Anterior cingulate cortex (tissue), 58 donors: ENCODE measurements around the gene RHEX.
A peak's percentile ranks its signal among the peaks of the same experiment; 100 is the strongest.

Experiments
- DNase-seq, 58 donors: peaks; one replicate each; lab custom pipeline; 2025; lab: John Stamatoyannopoulos, UW

RHEX gene

GRCh38 chr1:206112600-206113301 is 59.8 kb downstream of the RHEX start:
- DNase-seq: no peak

- no peak for DNase-seq
Measured at GRCh38 chr1:206114692-206115640, 62.0 kb downstream of the RHEX start.

GRCh38 chr1:206115791-206116190 is 62.8 kb downstream of the RHEX start:
- DNase-seq: no peak

GRCh38 chr1:206116191-206116872 is 63.4 kb downstream of the RHEX start:
- DNase-seq: no peak

- no peak for DNase-seq
Measured at GRCh38 chr1:206116873-206117150, 63.8 kb downstream of the RHEX start.

- peak in 12 of 58 donors; percentile 4 to 43 (median 16) for DNase-seq
Measured at GRCh38 chr1:206117151-206117948, 64.4 kb downstream of the RHEX start, which contains the start of gene AVPR1B. Gene AVPR1B (minus strand): TSS chr1:206117388. CDS start chr1:206116890, 498 bp downstream.

- no peak for DNase-seq
Measured at GRCh38 chr1:206120406-206120805, 67.4 kb downstream of the RHEX start.

GRCh38 chr1:206121269-206121668 is 68.3 kb downstream of the RHEX start:
- no peak for DNase-seq

GRCh38 chr1:206122686-206123085 is 69.7 kb downstream of the RHEX start:
- no peak for DNase-seq

GRCh38 chr1:206125346-206125745 is 72.4 kb downstream of the RHEX start:
- no peak for DNase-seq

GRCh38 chr1:206127336-206127735 is 74.4 kb downstream of the RHEX start:
- no peak for DNase-seq

- DNase-seq: no peak
Measured at GRCh38 chr1:206128196-206128595, 75.2 kb downstream of the RHEX start.

- no peak for DNase-seq
Measured at GRCh38 chr1:206131037-206131436, 78.1 kb downstream of the RHEX start.

- no peak for DNase-seq
Measured at GRCh38 chr1:206133751-206134415, 80.9 kb downstream of the RHEX start.

GRCh38 chr1:206135248-206135647 is 82.3 kb downstream of the RHEX start:
- DNase-seq: no peak

- DNase-seq: no peak
Measured at GRCh38 chr1:206136241-206136640, 83.3 kb downstream of the RHEX start.

- no peak for DNase-seq
Measured at GRCh38 chr1:206142011-206142410, 89.0 kb downstream of the RHEX start.

- no peak for DNase-seq
Measured at GRCh38 chr1:206142770-206143169, 89.8 kb downstream of the RHEX start.

- no peak for DNase-seq
Measured at GRCh38 chr1:206143537-206144172, 90.7 kb downstream of the RHEX start.
